ENCODE data around the gene FAM219A. TPM values are rescaled to one million over a fixed set of nuclear protein-coding genes. Genes with fewer than 3 reads are reported as not detected.

Gene FAM219A
- total RNA-seq, 1 donor from 2014 or later = 28.8 TPM

DNA sequence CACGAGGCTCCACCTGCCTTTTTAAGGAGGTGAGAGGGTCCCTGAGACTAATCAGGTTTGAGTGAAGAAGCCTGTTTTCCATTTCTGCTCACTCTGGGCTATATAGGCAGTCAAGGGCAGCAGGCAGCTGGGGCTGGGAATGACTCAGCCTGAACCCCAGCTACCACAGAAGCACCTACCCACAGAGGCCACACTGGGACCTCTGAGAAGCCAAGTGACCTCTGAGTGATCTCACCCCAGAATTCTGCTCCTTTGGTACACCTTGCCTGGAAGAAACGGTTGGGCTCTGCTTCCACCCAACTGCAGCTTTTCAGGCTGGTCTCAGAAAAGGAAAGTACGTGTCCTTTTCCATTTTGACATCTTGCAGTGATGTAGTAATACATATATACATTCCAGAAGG is 6.8 kb downstream of the FAM219A start:
- Histone ChIP-seq H3K9me3 (no peaks in the 10 kb centered on the region), H3K27me3 (no peaks in the 10 kb centered on the region), H3K36me3 (no peaks in the 10 kb centered on the region), H3K4me3 (no peak overlapping the region), H3K27ac (peak overlapping the region; percentile 5), H3K4me1 (peaks cover 12% of the 10 kb centered on the region)
- DNase-seq (no peak), ATAC-seq (no peak)
- intact Hi-C loops (cut with DNase I) = no loop called here
- TF ChIP-seq, protein P1, sequence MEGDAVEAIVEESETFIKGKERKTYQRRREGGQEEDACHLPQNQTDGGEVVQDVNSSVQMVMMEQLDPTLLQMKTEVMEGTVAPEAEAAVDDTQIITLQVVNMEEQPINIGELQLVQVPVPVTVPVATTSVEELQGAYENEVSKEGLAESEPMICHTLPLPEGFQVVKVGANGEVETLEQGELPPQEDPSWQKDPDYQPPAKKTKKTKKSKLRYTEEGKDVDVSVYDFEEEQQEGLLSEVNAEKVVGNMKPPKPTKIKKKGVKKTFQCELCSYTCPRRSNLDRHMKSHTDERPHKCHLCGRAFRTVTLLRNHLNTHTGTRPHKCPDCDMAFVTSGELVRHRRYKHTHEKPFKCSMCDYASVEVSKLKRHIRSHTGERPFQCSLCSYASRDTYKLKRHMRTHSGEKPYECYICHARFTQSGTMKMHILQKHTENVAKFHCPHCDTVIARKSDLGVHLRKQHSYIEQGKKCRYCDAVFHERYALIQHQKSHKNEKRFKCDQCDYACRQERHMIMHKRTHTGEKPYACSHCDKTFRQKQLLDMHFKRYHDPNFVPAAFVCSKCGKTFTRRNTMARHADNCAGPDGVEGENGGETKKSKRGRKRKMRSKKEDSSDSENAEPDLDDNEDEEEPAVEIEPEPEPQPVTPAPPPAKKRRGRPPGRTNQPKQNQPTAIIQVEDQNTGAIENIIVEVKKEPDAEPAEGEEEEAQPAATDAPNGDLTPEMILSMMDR (IDR thresholded peaks at IDR 0.05) = no peak

DNA sequence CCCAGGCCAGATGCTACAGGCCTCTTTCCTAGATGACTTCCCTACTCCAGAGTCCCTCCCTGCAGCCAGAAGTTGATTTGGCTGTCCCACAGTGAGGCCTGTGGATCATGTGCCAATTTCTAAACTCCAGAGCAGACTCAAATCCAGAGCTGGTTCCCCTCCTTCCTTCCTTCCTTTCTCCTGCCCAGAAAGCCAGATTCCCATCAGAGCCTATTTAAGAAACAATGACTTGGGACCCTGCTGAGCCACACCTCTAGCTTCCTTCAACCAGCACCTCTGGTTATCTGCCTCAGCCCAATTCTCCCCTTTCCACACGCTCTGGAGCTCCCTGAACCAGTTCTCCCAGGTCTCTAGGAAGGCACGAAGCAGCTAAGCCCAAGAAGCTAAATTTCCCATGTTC is 7.2 kb downstream of the FAM219A start:
- Histone ChIP-seq H3K4me1 (peaks cover 12% of the 10 kb centered on the region), H3K27ac (peak overlapping the region; percentile 5), H3K9me3 (no peaks in the 10 kb centered on the region), H3K36me3 (no peaks in the 10 kb centered on the region), H3K27me3 (no peaks in the 10 kb centered on the region), H3K4me3 (no peak overlapping the region)
- ATAC-seq = peak; percentile 28
- intact Hi-C loops (cut with DNase I) = no loop called here
- DNase-seq = no peak
- TF ChIP-seq, protein P1 (IDR thresholded peaks at IDR 0.05) = no peak

DNA sequence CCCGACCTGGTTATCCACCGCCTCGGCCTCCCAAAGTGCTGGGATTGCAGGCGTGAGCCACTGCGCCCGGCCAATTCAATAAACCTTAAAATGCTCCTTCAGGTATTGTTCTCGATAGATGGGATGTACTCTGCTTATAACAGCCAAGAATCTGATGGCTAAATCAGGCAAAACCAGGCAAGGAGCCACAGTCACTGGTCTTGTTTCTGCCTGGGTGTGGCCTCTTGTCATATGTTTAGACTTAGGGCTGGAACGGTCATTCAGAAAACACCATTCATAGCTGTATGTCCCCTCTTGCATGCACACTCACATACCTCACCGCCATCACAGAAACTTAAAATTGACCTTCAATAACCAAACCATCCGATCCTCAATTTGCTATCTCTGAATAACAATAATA is 7.7 kb downstream of the FAM219A start:
- Histone ChIP-seq H3K27ac (no peak overlapping the region), H3K4me1 (peaks cover 12% of the 10 kb centered on the region), H3K4me3 (no peak overlapping the region), H3K9me3 (no peaks in the 10 kb centered on the region), H3K27me3 (no peaks in the 10 kb centered on the region), H3K36me3 (no peaks in the 10 kb centered on the region)
- ATAC-seq (no peak), DNase-seq (no peak)
- intact Hi-C loops (cut with DNase I) = no loop called here
- TF ChIP-seq, protein P1 (IDR thresholded peaks at IDR 0.05) = no peak

DNA sequence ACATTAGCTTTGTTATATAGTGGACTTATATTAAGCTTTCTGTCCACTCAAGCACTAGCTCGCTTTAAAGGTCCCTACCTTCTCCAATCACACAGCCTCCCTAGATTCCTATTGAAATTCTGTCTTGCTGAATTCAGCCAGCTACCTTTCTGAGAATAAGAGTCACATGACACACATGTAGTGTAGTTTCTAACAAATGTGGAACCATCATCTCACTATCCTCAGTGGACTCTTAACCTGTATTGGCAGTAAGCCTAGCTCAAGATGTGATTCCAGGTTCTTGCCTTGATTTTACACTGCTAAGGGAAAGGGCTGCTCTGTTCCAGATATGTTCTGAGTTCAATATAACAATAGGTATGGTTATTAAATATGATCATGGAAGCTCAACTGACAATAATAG is 11.4 kb downstream of the FAM219A start:
- Histone ChIP-seq H3K36me3 (no peaks in the 10 kb centered on the region), H3K4me3 (no peak overlapping the region), H3K27ac (no peak overlapping the region), H3K9me3 (no peaks in the 10 kb centered on the region), H3K4me1 (peaks cover 12% of the 10 kb centered on the region), H3K27me3 (no peaks in the 10 kb centered on the region)
- no peak for DNase-seq
- no peak for ATAC-seq
- TF ChIP-seq, protein P1 (IDR thresholded peaks at IDR 0.05) = no peak
- intact Hi-C loops (cut with DNase I) = loop anchor here (10.0 kb wide), 1 partner anchor 48 kb away; no protein-coding TSS in a partner anchor

DNA sequence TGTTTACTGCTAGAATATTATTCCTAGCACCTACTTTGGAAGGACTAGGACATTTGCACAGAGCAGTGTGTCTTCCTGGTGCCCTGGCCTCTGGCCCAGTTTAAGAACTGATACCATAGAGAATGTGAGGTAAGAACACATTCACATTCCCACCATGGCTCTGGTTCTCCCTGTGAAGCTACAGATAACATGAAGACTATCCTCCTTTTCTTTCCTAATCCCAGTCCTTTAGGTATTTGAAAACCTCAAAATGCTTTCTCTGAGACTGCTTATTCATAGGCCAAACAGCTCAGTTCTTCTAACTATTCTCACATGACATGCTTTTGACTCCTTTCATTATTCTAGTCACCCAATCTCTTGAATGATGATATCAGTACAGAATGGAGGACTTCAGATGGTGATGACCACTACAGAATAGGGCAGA is 11.9 kb downstream of the FAM219A start:
- Histone ChIP-seq H3K27me3 (no peaks in the 10 kb centered on the region), H3K9me3 (no peaks in the 10 kb centered on the region), H3K4me3 (no peak overlapping the region), H3K36me3 (no peaks in the 10 kb centered on the region), H3K4me1 (peaks cover 11% of the 10 kb centered on the region), H3K27ac (no peak overlapping the region)
- TF ChIP-seq, protein P1 (IDR thresholded peaks at IDR 0.05) = no peak
- intact Hi-C loops (cut with DNase I) = loop anchor here (10.0 kb wide), 1 partner anchor 48 kb away; no protein-coding TSS in a partner anchor
- DNase-seq = no peak
- ATAC-seq = no peak

DNA sequence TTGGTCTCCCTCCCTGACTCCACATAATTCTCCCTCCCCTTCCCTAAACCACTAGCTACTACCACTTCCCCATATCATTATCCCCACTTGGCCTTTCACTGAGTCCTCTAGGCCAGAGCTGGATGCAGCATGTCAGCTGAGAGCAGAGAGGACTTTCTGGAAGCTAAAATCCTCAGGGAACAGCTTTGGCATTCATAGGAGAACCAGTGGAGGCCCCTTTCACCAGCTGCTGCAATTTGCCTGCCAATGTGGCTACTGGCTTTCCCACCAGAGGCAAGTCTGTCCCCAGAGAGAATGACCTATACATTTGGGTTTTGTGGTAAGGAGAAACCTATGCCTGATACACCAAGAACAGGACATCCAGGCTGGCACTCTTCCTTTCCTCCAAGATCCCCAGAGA is 14.4 kb downstream of the FAM219A start:
- Histone ChIP-seq H3K27me3 (no peaks in the 10 kb centered on the region), H3K27ac (no peak overlapping the region), H3K4me1 (peaks cover 12% of the 10 kb centered on the region), H3K4me3 (no peak overlapping the region), H3K36me3 (no peaks in the 10 kb centered on the region), H3K9me3 (no peaks in the 10 kb centered on the region)
- intact Hi-C loops (cut with DNase I) = loop anchor here (10.0 kb wide), 1 partner anchor 51 kb away; no protein-coding TSS in a partner anchor
- no peak for ATAC-seq
- TF ChIP-seq, protein P1 (IDR thresholded peaks at IDR 0.05) = no peak
- DNase-seq = no peak
